ENCODE data around the gene PDLIM5. TPM values are rescaled to one million over a fixed set of nuclear protein-coding genes. Genes with fewer than 3 reads are reported as not detected.
A peak's percentile ranks its signal among the peaks of the same experiment; 100 is the strongest.

Gene PDLIM5
- total and polyA plus RNA-seq, 4 experiments from 2014 or later, result 37.4 to 57.5 (median 44.6) TPM

DNA sequence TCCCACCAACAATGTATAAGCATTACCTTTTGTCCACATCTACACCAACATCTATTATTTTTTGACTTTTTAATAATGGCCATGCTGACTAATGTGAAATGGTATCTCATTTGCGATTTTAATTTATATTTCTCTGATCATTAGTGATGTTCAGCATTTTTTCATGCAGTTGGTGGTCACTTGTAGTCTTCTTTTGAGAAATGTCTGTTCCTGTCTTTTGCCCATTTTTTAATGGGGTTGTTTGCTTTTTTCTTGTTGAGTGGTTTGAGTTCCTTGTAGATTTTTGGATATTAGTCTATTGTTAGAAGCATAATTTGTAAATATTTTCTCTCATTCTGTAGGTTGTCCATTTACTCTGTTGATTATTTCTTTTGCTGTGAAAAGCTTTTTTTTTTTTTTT lies 36.8 kb upstream of the PDLIM5 start:
- Histone ChIP-seq H3K27ac (ENCODE audit: low read depth, low read length) (no peak overlapping the region), H3K27me3 (ENCODE audit: insufficient read depth, low read length) (no peaks in the 10 kb centered on the region), H3K9me3 (ENCODE audit: control insufficient read depth in 1 of 2, low read length in 2 of 2) (no peaks in the 10 kb centered on the region), H3K4me1 (ENCODE audit: insufficient read depth, low read length) (no peaks in the 10 kb centered on the region), H3K36me3 (ENCODE audit: insufficient read depth, low read length) (no peaks in the 10 kb centered on the region), H3K4me3 (ENCODE audit: low read length in 2 of 2) (no peak overlapping the region)
- Mint-ChIP-seq H3K36me3 (no peaks in the 10 kb centered on the region), H3K27ac (no peak overlapping the region), H3K9me3 (peaks cover 0 to 8% (median 3%) of the 10 kb centered on the region in 8 donors), H3K27me3 (peaks cover 20 to 22% of the 10 kb centered on the region in 2 donors), H3K4me1 (peaks cover 0 to 4% (median 2%) of the 10 kb centered on the region in 4 donors), H3K4me3 (no peak overlapping the region)
- ChIA-PET POLR2A (ENCODE audit: partially characterized antibody) (no interaction called here), CTCF (ENCODE audit: partially characterized antibody) (interaction anchor here (1.0 kb wide), 1 partner anchor 8 kb away, joined by 3 read pairs; no protein-coding TSS in a partner anchor)
- DNase-seq, result no peak
- intact Hi-C loops (cut with micrococcal nuclease), result no loop called here

DNA sequence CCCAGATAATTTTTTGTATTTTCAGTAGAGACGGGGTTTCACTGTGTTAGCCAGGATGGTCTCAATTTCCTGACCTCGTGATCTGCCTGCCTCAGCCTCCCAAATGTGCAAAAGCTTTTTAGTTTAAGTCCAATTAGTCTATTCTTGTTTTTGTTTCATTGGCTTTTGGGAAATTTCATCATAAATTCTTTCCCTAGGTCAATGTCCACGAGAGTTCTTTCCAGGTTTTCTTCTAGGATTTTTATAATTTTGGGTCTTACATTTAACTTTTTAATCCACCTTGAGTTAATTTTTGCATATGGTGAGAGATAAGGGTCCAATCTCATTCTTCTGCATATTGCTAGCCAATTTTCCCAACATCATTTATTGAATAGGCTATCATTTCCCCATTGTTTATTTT lies 36.3 kb upstream of the PDLIM5 start:
- POLR2A ChIA-PET (ENCODE audit: partially characterized antibody), result no interaction called here
- peaks cover 0 to 4% (median 2%) of the 10 kb centered on the region in 4 donors for H3K4me1 Mint-ChIP-seq

DNA sequence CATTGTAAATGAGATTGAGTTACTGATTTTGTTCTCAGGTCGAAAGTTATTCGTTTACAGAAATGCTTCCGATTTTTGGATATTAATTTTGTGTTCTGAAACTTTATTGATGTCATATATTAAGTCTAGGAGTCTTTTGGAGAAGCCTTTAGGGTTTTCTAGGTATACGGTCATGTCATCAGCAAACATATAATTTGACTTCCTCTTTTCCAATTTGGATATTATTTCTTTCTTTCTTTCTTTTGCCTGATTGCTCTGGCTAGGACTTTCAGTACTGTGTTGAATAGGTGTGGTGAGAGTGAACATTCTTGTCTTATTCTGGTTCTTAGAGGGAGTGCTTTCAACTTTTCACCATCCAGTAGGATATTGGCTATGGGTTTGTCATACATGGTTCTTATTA lies 35.4 kb upstream of the PDLIM5 start:
- H3K4me3 Mint-ChIP-seq, result no peak overlapping the region
- H3K4me3 ChIP-seq (ENCODE audit: low read length in 2 of 2), result no peak overlapping the region
- no peaks in the 10 kb centered on the region for H3K4me1 ChIP-seq (ENCODE audit: insufficient read depth, low read length)
- no peaks in the 10 kb centered on the region for H3K27me3 ChIP-seq (ENCODE audit: insufficient read depth, low read length)
- CTCF ChIA-PET (ENCODE audit: partially characterized antibody), result no interaction called here
- no peak overlapping the region for H3K27ac Mint-ChIP-seq
- intact Hi-C loops (cut with micrococcal nuclease), result no loop called here
- no peak for DNase-seq
- no peaks in the 10 kb centered on the region for H3K9me3 ChIP-seq (ENCODE audit: control insufficient read depth in 1 of 2, low read length in 2 of 2)
- POLR2A ChIA-PET (ENCODE audit: partially characterized antibody), result no interaction called here
- no peak overlapping the region for H3K27ac ChIP-seq (ENCODE audit: low read depth, low read length)
- no peaks in the 10 kb centered on the region for H3K36me3 ChIP-seq (ENCODE audit: insufficient read depth, low read length)
- peaks cover 20 to 23% of the 10 kb centered on the region in 2 donors for H3K27me3 Mint-ChIP-seq
- no peaks in the 10 kb centered on the region for H3K4me1 Mint-ChIP-seq
- peaks cover 0 to 8% (median 3%) of the 10 kb centered on the region in 8 donors for H3K9me3 Mint-ChIP-seq
- no peaks in the 10 kb centered on the region for H3K36me3 Mint-ChIP-seq

More for the DNA sequence above, 36.3 kb upstream of the PDLIM5 start:
- Histone ChIP-seq H3K4me3 (ENCODE audit: low read length in 2 of 2) (no peak overlapping the region), H3K4me1 (ENCODE audit: insufficient read depth, low read length) (no peaks in the 10 kb centered on the region), H3K27ac (ENCODE audit: low read depth, low read length) (no peak overlapping the region), H3K9me3 (ENCODE audit: control insufficient read depth in 1 of 2, low read length in 2 of 2) (no peaks in the 10 kb centered on the region), H3K36me3 (ENCODE audit: insufficient read depth, low read length) (no peaks in the 10 kb centered on the region), H3K27me3 (ENCODE audit: insufficient read depth, low read length) (no peaks in the 10 kb centered on the region)
- intact Hi-C loops (cut with micrococcal nuclease), result no loop called here
- CTCF ChIA-PET (ENCODE audit: partially characterized antibody), result interaction anchor here (1.0 kb wide), 1 partner anchor 9 kb away, joined by 3 read pairs; no protein-coding TSS in a partner anchor
- Mint-ChIP-seq H3K27me3 (peaks cover 20 to 22% of the 10 kb centered on the region in 2 donors), H3K36me3 (no peaks in the 10 kb centered on the region), H3K9me3 (peaks cover 0 to 8% (median 3%) of the 10 kb centered on the region in 8 donors), H3K27ac (no peak overlapping the region), H3K4me3 (no peak overlapping the region)
- no peak for DNase-seq

DNA sequence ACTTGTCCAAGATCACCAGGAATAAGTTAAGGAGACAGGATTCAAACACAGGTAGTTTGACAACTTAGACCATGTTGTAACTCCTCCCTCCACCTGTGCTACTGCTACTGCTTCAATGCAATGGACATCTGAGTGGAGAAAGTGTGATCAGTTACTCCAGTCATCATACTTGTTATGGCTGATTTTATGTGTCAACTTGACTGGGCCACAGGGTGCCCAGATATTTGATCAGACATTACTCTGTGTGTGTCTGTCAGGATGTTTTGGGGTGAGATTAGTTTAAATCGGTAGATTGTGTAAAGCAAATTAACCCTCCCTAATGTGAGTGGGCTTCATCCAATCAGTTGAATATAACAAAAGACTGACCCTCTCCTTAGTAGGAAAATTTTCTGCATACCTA lies 34.8 kb upstream of the PDLIM5 start:
- H3K27me3 ChIP-seq (ENCODE audit: insufficient read depth, low read length), result no peaks in the 10 kb centered on the region
- no peak overlapping the region for H3K4me3 ChIP-seq (ENCODE audit: low read length in 2 of 2)
- H3K27ac Mint-ChIP-seq, result no peak overlapping the region
- no peak for DNase-seq
- no peaks in the 10 kb centered on the region for H3K4me1 ChIP-seq (ENCODE audit: insufficient read depth, low read length)
- H3K4me1 Mint-ChIP-seq, result no peaks in the 10 kb centered on the region
- H3K27ac ChIP-seq (ENCODE audit: low read depth, low read length), result no peak overlapping the region
- no peak overlapping the region for H3K4me3 Mint-ChIP-seq
- no peaks in the 10 kb centered on the region for H3K36me3 ChIP-seq (ENCODE audit: insufficient read depth, low read length)
- no peaks in the 10 kb centered on the region for H3K36me3 Mint-ChIP-seq
- H3K27me3 Mint-ChIP-seq, result peaks cover 20 to 23% of the 10 kb centered on the region in 2 donors
- ChIA-PET POLR2A (ENCODE audit: partially characterized antibody) (no interaction called here), CTCF (ENCODE audit: partially characterized antibody) (interaction anchor here (2.2 kb wide), 1 partner anchor 10 kb away, joined by 11 read pairs; no protein-coding TSS in a partner anchor)
- intact Hi-C loops (cut with micrococcal nuclease), result no loop called here
- H3K9me3 ChIP-seq (ENCODE audit: control insufficient read depth in 1 of 2, low read length in 2 of 2), result no peaks in the 10 kb centered on the region
- H3K9me3 Mint-ChIP-seq, result peaks cover 0 to 8% (median 3%) of the 10 kb centered on the region in 8 donors

DNA sequence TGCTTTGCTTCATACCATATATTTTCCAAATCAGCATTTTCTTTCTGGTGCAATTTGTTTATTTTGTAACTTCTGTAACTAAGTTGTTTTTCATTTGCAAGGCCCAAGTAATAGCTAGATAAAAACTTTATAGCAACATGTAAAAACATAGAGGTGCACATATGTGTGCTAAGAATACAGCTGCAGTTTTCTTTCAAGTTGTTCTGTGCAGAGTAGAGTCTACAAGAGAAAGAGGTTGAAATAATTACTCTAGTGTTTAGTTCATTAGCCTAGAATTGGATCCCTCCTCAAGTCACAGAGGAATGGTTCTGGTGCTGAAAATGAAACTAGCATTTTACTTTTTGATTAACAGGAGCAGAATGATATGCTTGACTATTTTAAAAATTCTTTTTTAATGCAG lies 32.2 kb upstream of the PDLIM5 start:
- ChIA-PET POLR2A (ENCODE audit: partially characterized antibody) (no interaction called here), CTCF (ENCODE audit: partially characterized antibody) (no interaction called here)
- H3K27me3 Mint-ChIP-seq, result peaks cover 29 to 30% of the 10 kb centered on the region in 2 donors
- H3K4me1 ChIP-seq (ENCODE audit: insufficient read depth, low read length), result no peaks in the 10 kb centered on the region
- H3K4me3 Mint-ChIP-seq, result no peak overlapping the region
- intact Hi-C loops (cut with micrococcal nuclease), result no loop called here
- no peak overlapping the region for H3K4me3 ChIP-seq (ENCODE audit: low read length in 2 of 2)
- H3K27ac ChIP-seq (ENCODE audit: low read depth, low read length), result no peak overlapping the region
- peak overlapping the region in 1 of 7 donors; percentile 81 for H3K27ac Mint-ChIP-seq
- peaks cover 0 to 28% (median 19%) of the 10 kb centered on the region in 8 donors for H3K9me3 Mint-ChIP-seq
- H3K36me3 ChIP-seq (ENCODE audit: insufficient read depth, low read length), result no peaks in the 10 kb centered on the region
- H3K36me3 Mint-ChIP-seq, result no peaks in the 10 kb centered on the region
- no peak for DNase-seq
- no peaks in the 10 kb centered on the region for H3K4me1 Mint-ChIP-seq
- H3K27me3 ChIP-seq (ENCODE audit: insufficient read depth, low read length), result no peaks in the 10 kb centered on the region
- H3K9me3 ChIP-seq (ENCODE audit: control insufficient read depth in 1 of 2, low read length in 2 of 2), result no peaks in the 10 kb centered on the region

DNA sequence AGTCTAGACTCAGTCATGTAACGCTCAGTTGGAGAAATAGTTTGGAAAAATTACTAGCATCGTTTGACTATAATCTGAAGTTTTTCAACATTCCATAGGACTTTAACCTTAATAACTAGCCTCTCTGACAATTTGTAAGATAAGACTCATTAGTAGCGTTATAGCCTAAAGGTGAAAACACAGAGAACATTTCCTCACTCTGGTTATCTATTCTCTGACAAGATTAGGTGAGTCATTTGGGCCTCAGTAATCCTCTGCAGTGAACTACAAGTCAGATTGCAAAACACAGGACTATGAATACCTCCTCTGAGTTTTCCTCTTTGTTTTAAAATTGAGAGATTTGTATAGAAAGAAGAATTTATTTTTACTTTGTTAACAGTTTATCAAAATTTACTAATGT lies 31.8 kb upstream of the PDLIM5 start:
- Mint-ChIP-seq H3K27ac (no peak overlapping the region), H3K4me1 (no peaks in the 10 kb centered on the region), H3K4me3 (no peak overlapping the region), H3K36me3 (no peaks in the 10 kb centered on the region), H3K9me3 (peaks cover 0 to 32% (median 21%) of the 10 kb centered on the region in 8 donors), H3K27me3 (peaks cover 29 to 30% of the 10 kb centered on the region in 2 donors)
- DNase-seq, result no peak
- Histone ChIP-seq H3K4me1 (ENCODE audit: insufficient read depth, low read length) (no peaks in the 10 kb centered on the region), H3K36me3 (ENCODE audit: insufficient read depth, low read length) (no peaks in the 10 kb centered on the region), H3K9me3 (ENCODE audit: control insufficient read depth in 1 of 2, low read length in 2 of 2) (no peaks in the 10 kb centered on the region), H3K27ac (ENCODE audit: low read depth, low read length) (no peak overlapping the region), H3K27me3 (ENCODE audit: insufficient read depth, low read length) (no peaks in the 10 kb centered on the region), H3K4me3 (ENCODE audit: low read length in 2 of 2) (no peak overlapping the region)
- CTCF ChIA-PET (ENCODE audit: partially characterized antibody), result no interaction called here
- POLR2A ChIA-PET (ENCODE audit: partially characterized antibody), result no interaction called here
- intact Hi-C loops (cut with micrococcal nuclease), result no loop called here

DNA sequence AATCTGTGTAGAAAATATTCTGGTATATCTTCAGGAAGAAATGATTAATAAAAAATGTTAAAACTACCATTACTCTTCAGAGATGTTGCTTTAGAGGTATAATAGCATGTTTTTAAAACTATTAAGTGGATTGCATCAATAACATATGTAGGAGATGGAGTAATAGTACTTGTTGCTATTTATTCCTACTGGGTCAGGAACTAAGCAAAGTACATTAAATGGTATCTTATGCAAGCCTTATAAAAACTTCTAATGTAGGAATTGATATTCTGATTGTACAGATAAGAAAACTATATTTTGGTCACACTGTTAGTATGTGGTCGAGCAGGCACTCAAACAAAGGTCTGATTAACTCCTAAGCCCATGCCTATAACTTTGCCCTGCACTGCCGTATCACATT lies 31.4 kb upstream of the PDLIM5 start:
- Mint-ChIP-seq H3K4me1 (no peaks in the 10 kb centered on the region), H3K36me3 (peaks cover 0 to under 1% of the 10 kb centered on the region in 2 donors), H3K9me3 (peaks cover 0 to 36% (median 22%) of the 10 kb centered on the region in 8 donors), H3K27ac (no peak overlapping the region), H3K27me3 (peaks cover 29% of the 10 kb centered on the region in 2 donors), H3K4me3 (no peak overlapping the region)
- H3K36me3 ChIP-seq (ENCODE audit: insufficient read depth, low read length), result no peaks in the 10 kb centered on the region
- no peaks in the 10 kb centered on the region for H3K9me3 ChIP-seq (ENCODE audit: control insufficient read depth in 1 of 2, low read length in 2 of 2)
- CTCF ChIA-PET (ENCODE audit: partially characterized antibody), result no interaction called here
- no peak overlapping the region for H3K4me3 ChIP-seq (ENCODE audit: low read length in 2 of 2)
- POLR2A ChIA-PET (ENCODE audit: partially characterized antibody), result no interaction called here
- no peaks in the 10 kb centered on the region for H3K4me1 ChIP-seq (ENCODE audit: insufficient read depth, low read length)
- intact Hi-C loops (cut with micrococcal nuclease), result no loop called here
- H3K27ac ChIP-seq (ENCODE audit: low read depth, low read length), result no peak overlapping the region
- H3K27me3 ChIP-seq (ENCODE audit: insufficient read depth, low read length), result no peaks in the 10 kb centered on the region
- DNase-seq, result no peak

Measured in CD4-positive, alpha-beta memory T cell (primary cell).